Prostate gland (tissue), 2 donors: Measurements from ENCODE around the gene RAMACL. TPM values are rescaled to one million over a fixed set of nuclear protein-coding genes. Genes with fewer than 3 reads are reported as not detected.

Experiments used
- DNase-seq: peaks from one replicate; pipeline ENCODE4 v3.0.0-alpha.2; 2019; ENCODE audit warnings: low spot score
- H3K27ac ChIP-seq, 2 donors: fragments of 200-600 bp; sonication (generic); 2 replicates each; pipeline ENCODE4 v1.5.1; 2017 to 2019
- H3K27me3 ChIP-seq: fragments of 200-600 bp; sonication (generic); replicated peaks from 2 replicates; pipeline ENCODE4 v1.5.1; 2019; ENCODE audit not compliant: insufficient read depth
- H3K36me3 ChIP-seq, 2 donors: fragments of 200-600 bp; sonication (generic); 1 replicate in 1 of 2; 2 replicates in 1 of 2; pipeline versions ENCODE4 v1.5.1 to v1.8.1; 2017 to 2019
- H3K4me1 ChIP-seq: fragments of 200-600 bp; sonication (generic); replicated peaks from 2 replicates; pipeline ENCODE4 v1.5.1; 2019
- H3K4me3 ChIP-seq, 2 donors: fragments of 200-600 bp; sonication (generic); 2 replicates each; pipeline ENCODE4 v1.5.1; 2017 to 2019
- H3K9me3 ChIP-seq: fragments of 200-600 bp; sonication (generic); 2 replicates; pipeline ENCODE4 v1.5.1; 2017
- POLR2A ChIP-seq: fragments of 450-650 bp; IDR thresholded peaks from one replicate; pipeline ENCODE4 v1.6.1; 2016; ENCODE audit warnings: antibody characterized with exemption, mild to moderate bottlenecking
- POLR2AphosphoS5 ChIP-seq: sonication (generic); formaldehyde crosslinking; IDR thresholded peaks from one replicate; pipeline ENCODE4 v1.6.1; 2017; ENCODE audit warnings: antibody characterized with exemption
- WGBS: methylation state at CpG from one replicate; pipeline ENCODE4 v1.1.5; 2018; 5-methylcytosine and 5-hydroxymethylcytosine counted together
- intact Hi-C: fragments of 100-400 bp; cut with DNase I; formaldehyde crosslinking; loops from one replicate; pipeline ENCODE4 v1.14.2; 2022
- total RNA-seq, 2 donors: library from RNA; depleted of rRNA; stranded (reverse); fragments of >200 nt; gene quantifications; one replicate each; pipeline ENCODE4 v1.1.0, GENCODE V29; 2016
- TF ChIP-seq, protein P1 (sequence below), 4 experiments: fragments of 200-600 bp in 2 of 4; fragments of 450-650 bp in 2 of 4; sonication (generic) in 2 of 4; IDR thresholded peaks; 1 replicate in 3 of 4; 2 replicates in 1 of 4; pipeline ENCODE4 v1.5.1; 2016 to 2019; ENCODE audit warnings: antibody characterized with exemption in 4 of 4, mild to moderate bottlenecking in 2 of 4, moderate library complexity in 2 of 4

The RAMACL gene
- total RNA-seq, 2 donors from 2014 or later: 0.68 to 1.1 TPM

DNA sequence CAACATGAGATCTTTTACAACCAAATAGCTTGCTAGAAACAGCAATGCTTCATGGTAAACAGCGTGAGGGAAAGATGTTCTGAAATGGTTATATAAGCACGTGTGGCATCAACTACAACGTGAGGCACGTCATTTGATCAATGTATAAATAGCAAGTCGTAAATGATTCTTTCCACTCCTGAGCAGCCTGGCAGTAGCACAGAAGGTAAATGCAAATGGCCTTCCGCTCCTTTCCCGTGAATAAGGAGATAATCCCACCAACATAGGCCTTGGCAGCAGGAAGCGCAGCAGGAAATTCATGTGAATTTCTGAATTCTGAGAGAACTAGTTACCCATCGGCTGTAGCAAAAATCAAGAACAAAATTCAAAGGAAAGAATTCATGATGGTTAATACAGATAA, 23.6 kb upstream of the RAMACL start:
- no peak for DNase-seq

DNA sequence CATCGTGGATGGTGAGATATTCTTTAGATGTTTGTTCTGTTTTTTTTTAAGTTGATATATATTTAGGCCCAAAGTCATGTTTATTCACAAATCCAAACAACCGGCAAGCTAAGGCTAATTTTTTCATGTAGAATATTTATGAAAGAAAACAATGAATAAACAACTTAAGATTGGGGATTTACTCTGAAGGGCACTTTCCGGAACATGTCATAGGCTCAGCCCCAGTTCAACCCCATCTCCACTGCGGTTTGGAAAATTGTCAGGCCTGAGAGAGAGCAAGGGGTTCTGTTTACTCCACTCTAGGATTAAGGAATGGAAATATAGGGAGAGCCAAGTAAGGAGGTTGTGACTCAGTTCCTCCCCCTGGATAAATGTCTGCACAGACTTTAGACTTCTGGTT, 22.3 kb upstream of the RAMACL start:
- Histone ChIP-seq H3K9me3 (no peaks in the 10 kb centered on the region), H3K4me3 (no peak overlapping the region), H3K36me3 (no peaks in the 10 kb centered on the region), H3K27me3 (no peaks in the 10 kb centered on the region), H3K27ac (no peak overlapping the region), H3K4me1 (no peaks in the 10 kb centered on the region)
- TF ChIP-seq POLR2A (no peak), POLR2AphosphoS5 (no peak)
- TF ChIP-seq, protein P1, sequence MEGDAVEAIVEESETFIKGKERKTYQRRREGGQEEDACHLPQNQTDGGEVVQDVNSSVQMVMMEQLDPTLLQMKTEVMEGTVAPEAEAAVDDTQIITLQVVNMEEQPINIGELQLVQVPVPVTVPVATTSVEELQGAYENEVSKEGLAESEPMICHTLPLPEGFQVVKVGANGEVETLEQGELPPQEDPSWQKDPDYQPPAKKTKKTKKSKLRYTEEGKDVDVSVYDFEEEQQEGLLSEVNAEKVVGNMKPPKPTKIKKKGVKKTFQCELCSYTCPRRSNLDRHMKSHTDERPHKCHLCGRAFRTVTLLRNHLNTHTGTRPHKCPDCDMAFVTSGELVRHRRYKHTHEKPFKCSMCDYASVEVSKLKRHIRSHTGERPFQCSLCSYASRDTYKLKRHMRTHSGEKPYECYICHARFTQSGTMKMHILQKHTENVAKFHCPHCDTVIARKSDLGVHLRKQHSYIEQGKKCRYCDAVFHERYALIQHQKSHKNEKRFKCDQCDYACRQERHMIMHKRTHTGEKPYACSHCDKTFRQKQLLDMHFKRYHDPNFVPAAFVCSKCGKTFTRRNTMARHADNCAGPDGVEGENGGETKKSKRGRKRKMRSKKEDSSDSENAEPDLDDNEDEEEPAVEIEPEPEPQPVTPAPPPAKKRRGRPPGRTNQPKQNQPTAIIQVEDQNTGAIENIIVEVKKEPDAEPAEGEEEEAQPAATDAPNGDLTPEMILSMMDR (IDR thresholded peaks at IDR 0.05): no peak
- intact Hi-C loops: no loop called here
- WGBS: 88% methylated on average over 4 of the region's 4 CpGs
- DNase-seq: no peak

More for the DNA sequence above, 23.6 kb upstream of the RAMACL start:
- intact Hi-C loops: no loop called here
- Histone ChIP-seq H3K4me1 (no peaks in the 10 kb centered on the region), H3K4me3 (no peak overlapping the region), H3K27ac (no peak overlapping the region), H3K36me3 (no peaks in the 10 kb centered on the region), H3K27me3 (no peaks in the 10 kb centered on the region), H3K9me3 (no peaks in the 10 kb centered on the region)
- TF ChIP-seq POLR2A (no peak), POLR2AphosphoS5 (no peak)
- TF ChIP-seq, protein P1 (IDR thresholded peaks at IDR 0.05): no peak
- 83% methylated on average over 9 of the region's 9 CpGs for WGBS

DNA sequence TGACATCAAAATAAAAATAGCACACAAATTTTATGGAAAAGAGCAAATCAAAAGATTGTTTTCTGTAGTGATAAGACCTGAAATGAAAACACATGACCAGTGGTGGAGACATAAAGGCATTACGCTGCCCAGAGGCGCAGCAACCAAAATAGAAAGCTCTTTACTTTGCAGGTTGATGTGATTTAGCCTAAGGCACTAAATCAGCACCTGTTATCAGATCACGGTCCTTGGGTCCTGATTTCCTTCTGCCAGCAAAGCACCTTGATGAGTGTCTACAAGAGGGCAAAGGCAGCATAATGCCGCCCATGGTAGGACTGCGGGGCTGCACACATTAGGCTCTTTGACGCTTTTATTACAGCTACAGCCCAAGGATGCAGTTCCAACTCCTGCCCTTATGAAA, 19.3 kb upstream of the RAMACL start:
- Histone ChIP-seq H3K4me1 (no peaks in the 10 kb centered on the region), H3K27ac (no peak overlapping the region), H3K4me3 (no peak overlapping the region), H3K9me3 (no peaks in the 10 kb centered on the region), H3K27me3 (no peaks in the 10 kb centered on the region), H3K36me3 (no peaks in the 10 kb centered on the region)
- no peak for TF ChIP-seq POLR2AphosphoS5
- TF ChIP-seq POLR2A: no peak
- TF ChIP-seq, protein P1 (IDR thresholded peaks at IDR 0.05): no peak
- WGBS: 92% methylated on average over 6 of the region's 6 CpGs
- intact Hi-C loops: no loop called here
- DNase-seq: no peak

DNA sequence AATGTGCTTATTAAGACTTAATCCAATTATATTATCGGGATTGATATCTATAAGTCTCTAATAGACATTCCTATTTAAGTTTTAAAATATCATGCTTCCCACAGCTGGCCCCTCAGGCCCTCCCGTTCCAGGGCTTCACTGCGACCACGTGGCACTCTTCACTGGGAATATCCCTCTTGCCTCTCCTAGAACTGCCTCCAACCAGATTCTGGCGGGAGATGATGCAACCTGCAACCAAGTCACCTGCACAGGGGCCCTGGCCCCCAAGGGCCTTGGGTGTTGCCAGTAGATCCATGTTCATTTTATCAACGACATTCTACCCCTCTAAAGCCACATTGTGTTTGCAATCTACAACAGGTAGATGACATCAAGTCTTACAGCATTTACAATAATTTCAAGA, 18.4 kb upstream of the RAMACL start:
- no peaks in the 10 kb centered on the region for H3K27me3 ChIP-seq
- no peak for DNase-seq
- H3K4me1 ChIP-seq: no peaks in the 10 kb centered on the region
- no peaks in the 10 kb centered on the region for H3K9me3 ChIP-seq
- intact Hi-C loops: no loop called here
- TF ChIP-seq, protein P1 (IDR thresholded peaks at IDR 0.05): no peak
- TF ChIP-seq POLR2AphosphoS5: no peak
- TF ChIP-seq POLR2A: no peak
- WGBS: 89% methylated on average over 6 of the region's 6 CpGs
- no peak overlapping the region for H3K27ac ChIP-seq
- no peaks in the 10 kb centered on the region for H3K36me3 ChIP-seq
- no peak overlapping the region for H3K4me3 ChIP-seq

DNA sequence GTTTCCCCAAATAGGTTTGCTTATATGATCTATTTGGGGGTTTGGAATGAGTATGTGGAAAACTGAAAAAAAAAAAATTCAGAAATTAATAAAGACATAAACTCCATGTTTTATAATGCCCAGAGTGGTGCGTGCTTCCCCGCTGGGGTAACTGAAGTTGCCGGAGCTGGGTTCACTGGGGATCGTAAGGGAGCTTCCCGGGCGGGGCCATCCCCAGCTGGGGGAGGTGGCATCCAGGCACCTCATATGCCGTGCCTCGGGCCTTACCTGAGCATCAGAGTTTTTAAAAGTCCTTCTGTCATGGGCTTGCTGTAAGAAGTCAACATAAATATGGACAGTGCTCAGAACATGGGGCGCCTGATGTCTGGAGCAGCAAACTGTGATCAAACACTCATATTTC, 17.9 kb upstream of the RAMACL start:
- TF ChIP-seq POLR2AphosphoS5 (no peak), POLR2A (no peak)
- TF ChIP-seq, protein P1 (IDR thresholded peaks at IDR 0.05): no peak
- Histone ChIP-seq H3K4me1 (no peaks in the 10 kb centered on the region), H3K9me3 (no peaks in the 10 kb centered on the region), H3K36me3 (no peaks in the 10 kb centered on the region), H3K27ac (no peak overlapping the region), H3K27me3 (no peaks in the 10 kb centered on the region), H3K4me3 (no peak overlapping the region)
- WGBS: 97% methylated on average over 9 of the region's 9 CpGs
- intact Hi-C loops: no loop called here
- DNase-seq: no peak
